ENCODE measurements around the gene HIVEP2.

Gene HIVEP2

DNA sequence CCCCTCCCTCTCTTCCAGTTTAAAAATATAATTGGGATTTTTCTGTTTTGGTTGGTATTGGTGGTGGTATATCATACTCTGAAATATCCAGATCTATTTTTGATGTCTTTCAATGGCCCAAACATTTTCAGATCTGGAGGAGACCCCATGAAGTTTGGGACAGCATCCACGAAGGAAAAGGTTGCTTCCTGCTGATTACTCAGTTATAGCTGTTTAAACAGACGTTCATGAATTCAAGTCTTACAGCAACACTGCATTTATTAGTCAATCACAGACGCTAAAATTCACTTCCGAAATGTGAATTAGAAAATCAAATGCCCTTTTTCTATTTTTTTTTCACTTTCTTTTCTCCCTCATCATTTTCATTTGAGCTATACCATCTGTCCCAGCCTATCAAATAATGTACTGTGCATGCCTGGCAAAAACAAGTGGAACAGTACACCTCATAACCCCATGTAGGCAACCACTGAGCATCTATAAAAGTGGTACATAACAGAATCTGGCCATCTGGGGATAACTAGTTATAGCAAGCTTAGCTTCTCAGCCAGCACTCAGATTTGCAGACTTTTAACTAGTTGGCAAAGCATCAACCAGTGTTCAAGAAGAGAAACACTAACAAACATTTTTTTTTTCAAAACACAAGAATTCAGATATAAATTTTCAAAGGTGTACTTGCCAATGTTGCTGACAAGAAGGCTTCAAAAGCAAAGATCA lies 124.5 kb downstream of the HIVEP2 start:
- peak overlapping the region in 2 of 5 donors; percentile 14 to 31 for H3K9ac ChIP-seq (ENCODE audit: low read length in 5 of 5)
- no peaks in the 10 kb centered on the region for H3K36me3 ChIP-seq (ENCODE audit: control insufficient read depth in 5 of 5, insufficient read depth in 5 of 5, low read length in 5 of 5)
- no peaks in the 10 kb centered on the region for H3K27me3 ChIP-seq (ENCODE audit: control insufficient read depth in 5 of 5, insufficient read depth in 4 of 5, low read length in 5 of 5)
- peaks cover 15 to 46% (median 44%) of the 10 kb centered on the region in 5 donors for H3K4me1 ChIP-seq (ENCODE audit: control insufficient read depth in 5 of 5, insufficient read depth in 5 of 5, low read length in 5 of 5)
- H3K27ac ChIP-seq (ENCODE audit: low read depth, low read length), result peak overlapping the region; percentile 38
- H3K9me3 ChIP-seq (ENCODE audit: control insufficient read depth in 5 of 5, low read length in 5 of 5), result no peaks in the 10 kb centered on the region
- H3K4me3 ChIP-seq (ENCODE audit: low read depth in 1 of 5, low read length in 5 of 5), result peak overlapping the region in 4 of 5 donors; percentile 48 to 57 (median 52)

GRCh38 chr6:142819603-142820337 lies 125.2 kb downstream of the HIVEP2 start:
- Histone ChIP-seq H3K4me3 (ENCODE audit: low read depth in 1 of 5, low read length in 5 of 5) (peak overlapping the region; percentile 3 to 57 (median 51)), H3K27ac (ENCODE audit: low read depth, low read length) (peak overlapping the region; percentile 38), H3K4me1 (ENCODE audit: control insufficient read depth in 5 of 5, insufficient read depth in 5 of 5, low read length in 5 of 5) (peaks cover 15 to 45% (median 43%) of the 10 kb centered on the region in 5 donors), H3K36me3 (ENCODE audit: control insufficient read depth in 5 of 5, insufficient read depth in 5 of 5, low read length in 5 of 5) (no peaks in the 10 kb centered on the region), H3K9me3 (ENCODE audit: control insufficient read depth in 5 of 5, low read length in 5 of 5) (no peaks in the 10 kb centered on the region), H3K27me3 (ENCODE audit: control insufficient read depth in 5 of 5, insufficient read depth in 4 of 5, low read length in 5 of 5) (no peaks in the 10 kb centered on the region), H3K9ac (ENCODE audit: low read length in 5 of 5) (peak overlapping the region; percentile 6 to 31 (median 24))

GRCh38 chr6:142816486-142816885 lies 128.5 kb downstream of the HIVEP2 start:
- no peaks in the 10 kb centered on the region for H3K27me3 ChIP-seq (ENCODE audit: control insufficient read depth in 5 of 5, insufficient read depth in 4 of 5, low read length in 5 of 5)
- no peaks in the 10 kb centered on the region for H3K36me3 ChIP-seq (ENCODE audit: control insufficient read depth in 5 of 5, insufficient read depth in 5 of 5, low read length in 5 of 5)
- H3K4me3 ChIP-seq (ENCODE audit: low read depth in 1 of 5, low read length in 5 of 5), result no peak overlapping the region
- H3K9me3 ChIP-seq (ENCODE audit: control insufficient read depth in 5 of 5, low read length in 5 of 5), result no peaks in the 10 kb centered on the region
- no peak overlapping the region for H3K9ac ChIP-seq (ENCODE audit: low read length in 5 of 5)
- H3K27ac ChIP-seq (ENCODE audit: low read depth, low read length), result no peak overlapping the region
- peaks cover 8 to 24% (median 18%) of the 10 kb centered on the region in 5 donors for H3K4me1 ChIP-seq (ENCODE audit: control insufficient read depth in 5 of 5, insufficient read depth in 5 of 5, low read length in 5 of 5)

GRCh38 chr6:142816031-142816430 lies 128.9 kb downstream of the HIVEP2 start:
- Histone ChIP-seq H3K4me1 (ENCODE audit: control insufficient read depth in 5 of 5, insufficient read depth in 5 of 5, low read length in 5 of 5) (peaks cover 6 to 24% (median 15%) of the 10 kb centered on the region in 5 donors), H3K27me3 (ENCODE audit: control insufficient read depth in 5 of 5, insufficient read depth in 4 of 5, low read length in 5 of 5) (no peaks in the 10 kb centered on the region), H3K9ac (ENCODE audit: low read length in 5 of 5) (no peak overlapping the region), H3K27ac (ENCODE audit: low read depth, low read length) (no peak overlapping the region), H3K36me3 (ENCODE audit: control insufficient read depth in 5 of 5, insufficient read depth in 5 of 5, low read length in 5 of 5) (no peaks in the 10 kb centered on the region), H3K4me3 (ENCODE audit: low read depth in 1 of 5, low read length in 5 of 5) (no peak overlapping the region), H3K9me3 (ENCODE audit: control insufficient read depth in 5 of 5, low read length in 5 of 5) (no peaks in the 10 kb centered on the region)

GRCh38 chr6:142811923-142812322 lies 133.1 kb downstream of the HIVEP2 start:
- no peaks in the 10 kb centered on the region for H3K36me3 ChIP-seq (ENCODE audit: control insufficient read depth in 5 of 5, insufficient read depth in 5 of 5, low read length in 5 of 5)
- no peak overlapping the region for H3K27ac ChIP-seq (ENCODE audit: low read depth, low read length)
- no peaks in the 10 kb centered on the region for H3K9me3 ChIP-seq (ENCODE audit: control insufficient read depth in 5 of 5, low read length in 5 of 5)
- H3K9ac ChIP-seq (ENCODE audit: low read length in 5 of 5), result no peak overlapping the region
- no peaks in the 10 kb centered on the region for H3K27me3 ChIP-seq (ENCODE audit: control insufficient read depth in 5 of 5, insufficient read depth in 4 of 5, low read length in 5 of 5)
- peaks cover 0 to 8% (median 0%) of the 10 kb centered on the region in 5 donors for H3K4me1 ChIP-seq (ENCODE audit: control insufficient read depth in 5 of 5, insufficient read depth in 5 of 5, low read length in 5 of 5)
- H3K4me3 ChIP-seq (ENCODE audit: low read depth in 1 of 5, low read length in 5 of 5), result no peak overlapping the region

- Histone ChIP-seq H3K27me3 (ENCODE audit: control insufficient read depth in 5 of 5, insufficient read depth in 4 of 5, low read length in 5 of 5) (no peaks in the 10 kb centered on the region), H3K36me3 (ENCODE audit: control insufficient read depth in 5 of 5, insufficient read depth in 5 of 5, low read length in 5 of 5) (no peaks in the 10 kb centered on the region), H3K4me3 (ENCODE audit: low read depth in 1 of 5, low read length in 5 of 5) (no peak overlapping the region), H3K9ac (ENCODE audit: low read length in 5 of 5) (no peak overlapping the region), H3K4me1 (ENCODE audit: control insufficient read depth in 5 of 5, insufficient read depth in 5 of 5, low read length in 5 of 5) (peaks cover 0 to 8% (median 0%) of the 10 kb centered on the region in 5 donors), H3K9me3 (ENCODE audit: control insufficient read depth in 5 of 5, low read length in 5 of 5) (no peaks in the 10 kb centered on the region), H3K27ac (ENCODE audit: low read depth, low read length) (no peak overlapping the region)
Measured at GRCh38 chr6:142810952-142811514, 133.9 kb downstream of the HIVEP2 start.

DNA sequence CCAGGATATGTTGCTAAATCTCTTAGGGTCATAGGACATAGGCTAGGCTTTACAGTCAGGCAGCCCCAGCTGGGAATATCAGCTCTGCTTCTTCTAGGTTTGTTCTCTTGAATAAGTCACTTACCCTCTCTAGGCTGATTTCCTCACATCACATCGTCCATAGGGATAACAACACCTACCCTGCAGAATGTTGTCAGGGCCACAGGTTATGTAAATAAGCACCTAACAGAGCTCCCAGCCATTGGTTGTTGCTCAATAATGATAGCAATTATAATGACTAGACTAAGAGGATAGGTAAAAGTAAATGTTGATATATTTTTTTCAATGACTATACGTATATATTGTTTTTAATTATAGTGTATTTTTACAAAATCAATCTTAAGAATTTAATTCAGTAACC lies 135.0 kb downstream of the HIVEP2 start:
- no peaks in the 10 kb centered on the region for H3K9me3 ChIP-seq (ENCODE audit: control insufficient read depth in 5 of 5, low read length in 5 of 5)
- H3K27ac ChIP-seq (ENCODE audit: low read depth, low read length), result no peak overlapping the region
- H3K36me3 ChIP-seq (ENCODE audit: control insufficient read depth in 5 of 5, insufficient read depth in 5 of 5, low read length in 5 of 5), result no peaks in the 10 kb centered on the region
- no peak overlapping the region for H3K9ac ChIP-seq (ENCODE audit: low read length in 5 of 5)
- H3K4me1 ChIP-seq (ENCODE audit: control insufficient read depth in 5 of 5, insufficient read depth in 5 of 5, low read length in 5 of 5), result peaks cover 0 to 8% (median 2%) of the 10 kb centered on the region in 5 donors
- H3K4me3 ChIP-seq (ENCODE audit: low read depth in 1 of 5, low read length in 5 of 5), result no peak overlapping the region
- no peaks in the 10 kb centered on the region for H3K27me3 ChIP-seq (ENCODE audit: control insufficient read depth in 5 of 5, insufficient read depth in 4 of 5, low read length in 5 of 5)

DNA sequence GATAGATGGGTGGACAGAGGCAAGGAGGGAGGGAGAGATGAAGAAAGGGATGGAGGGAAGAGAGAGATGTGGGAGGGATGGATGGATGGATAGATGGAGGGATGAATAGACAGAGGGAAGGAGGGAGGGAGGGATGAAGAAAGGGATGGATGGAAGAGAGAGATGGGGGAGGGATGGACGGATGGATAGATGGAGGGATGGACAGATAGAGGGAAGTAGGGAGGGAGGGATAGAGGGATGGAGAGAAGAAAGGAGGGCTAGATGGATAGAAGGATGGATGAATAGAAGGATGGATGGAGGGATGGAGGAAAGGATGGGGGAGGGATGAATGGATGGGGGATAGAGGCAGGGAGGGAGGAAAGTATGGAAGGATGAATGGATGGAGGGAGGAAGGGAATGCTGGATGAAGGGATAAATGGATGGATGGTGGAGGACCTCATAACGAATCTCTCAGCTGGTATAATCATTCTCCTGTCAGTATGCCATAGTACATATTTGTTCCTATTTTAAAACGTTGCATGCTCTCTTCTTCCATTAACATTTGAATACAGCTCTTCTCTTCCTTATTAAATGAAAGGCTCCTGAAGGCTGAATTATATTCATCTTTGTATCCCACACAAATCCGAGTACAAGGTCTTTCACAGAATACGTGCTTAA lies 136.4 kb downstream of the HIVEP2 start:
- Histone ChIP-seq H3K4me1 (ENCODE audit: control insufficient read depth in 5 of 5, insufficient read depth in 5 of 5, low read length in 5 of 5) (peaks cover 0 to 8% (median 2%) of the 10 kb centered on the region in 5 donors), H3K27me3 (ENCODE audit: control insufficient read depth in 5 of 5, insufficient read depth in 4 of 5, low read length in 5 of 5) (no peaks in the 10 kb centered on the region), H3K9ac (ENCODE audit: low read length in 5 of 5) (no peak overlapping the region), H3K9me3 (ENCODE audit: control insufficient read depth in 5 of 5, low read length in 5 of 5) (no peaks in the 10 kb centered on the region), H3K36me3 (ENCODE audit: control insufficient read depth in 5 of 5, insufficient read depth in 5 of 5, low read length in 5 of 5) (no peaks in the 10 kb centered on the region), H3K27ac (ENCODE audit: low read depth, low read length) (no peak overlapping the region), H3K4me3 (ENCODE audit: low read depth in 1 of 5, low read length in 5 of 5) (no peak overlapping the region)

DNA sequence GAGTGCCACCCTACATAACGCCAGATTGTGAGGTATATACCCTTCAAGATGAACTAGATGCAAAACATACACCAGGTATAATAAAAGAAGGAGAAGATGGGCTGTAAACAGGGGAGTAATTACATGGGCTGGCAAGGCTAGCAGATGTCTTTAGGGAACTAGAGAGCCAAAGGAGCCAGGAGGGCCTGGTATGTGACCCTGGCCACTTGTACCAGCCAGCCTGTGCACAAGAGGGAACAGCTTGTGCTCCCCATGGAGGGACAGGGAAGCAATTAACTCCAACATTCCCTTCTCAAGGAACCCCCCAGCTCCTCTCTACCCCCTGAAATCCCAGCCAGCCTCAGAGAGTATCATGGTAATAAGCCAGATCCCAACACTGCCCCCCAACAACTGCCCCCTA lies 139.9 kb downstream of the HIVEP2 start:
- H3K9ac ChIP-seq (ENCODE audit: low read length in 5 of 5), result no peak overlapping the region
- H3K27me3 ChIP-seq (ENCODE audit: control insufficient read depth in 5 of 5, insufficient read depth in 4 of 5, low read length in 5 of 5), result no peaks in the 10 kb centered on the region
- no peak overlapping the region for H3K27ac ChIP-seq (ENCODE audit: low read depth, low read length)
- no peak overlapping the region for H3K4me3 ChIP-seq (ENCODE audit: low read depth in 1 of 5, low read length in 5 of 5)
- H3K36me3 ChIP-seq (ENCODE audit: control insufficient read depth in 5 of 5, insufficient read depth in 5 of 5, low read length in 5 of 5), result no peaks in the 10 kb centered on the region
- H3K9me3 ChIP-seq (ENCODE audit: control insufficient read depth in 5 of 5, low read length in 5 of 5), result no peaks in the 10 kb centered on the region
- H3K4me1 ChIP-seq (ENCODE audit: control insufficient read depth in 5 of 5, insufficient read depth in 5 of 5, low read length in 5 of 5), result peaks cover 0 to 5% (median 0%) of the 10 kb centered on the region in 5 donors
